ENCODE data around the gene BCAS1. TPM values are rescaled to one million over a fixed set of nuclear protein-coding genes. Genes with fewer than 3 reads are reported as not detected.

BCAS1 gene, protein sequence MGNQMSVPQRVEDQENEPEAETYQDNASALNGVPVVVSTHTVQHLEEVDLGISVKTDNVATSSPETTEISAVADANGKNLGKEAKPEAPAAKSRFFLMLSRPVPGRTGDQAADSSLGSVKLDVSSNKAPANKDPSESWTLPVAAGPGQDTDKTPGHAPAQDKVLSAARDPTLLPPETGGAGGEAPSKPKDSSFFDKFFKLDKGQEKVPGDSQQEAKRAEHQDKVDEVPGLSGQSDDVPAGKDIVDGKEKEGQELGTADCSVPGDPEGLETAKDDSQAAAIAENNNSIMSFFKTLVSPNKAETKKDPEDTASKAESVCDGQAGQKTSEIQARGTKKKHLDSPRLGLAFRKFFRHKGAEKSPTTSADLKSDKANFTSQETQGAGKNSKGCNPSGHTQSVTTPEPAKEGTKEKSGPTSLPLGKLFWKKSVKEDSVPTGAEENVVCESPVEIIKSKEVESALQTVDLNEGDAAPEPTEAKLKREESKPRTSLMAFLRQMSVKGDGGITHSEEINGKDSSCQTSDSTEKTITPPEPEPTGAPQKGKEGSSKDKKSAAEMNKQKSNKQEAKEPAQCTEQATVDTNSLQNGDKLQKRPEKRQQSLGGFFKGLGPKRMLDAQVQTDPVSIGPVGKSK
- 0.13 TPM for polyA plus RNA-seq (2013, experiment 1 of 2)
- 0.11 TPM for polyA plus RNA-seq (2013, experiment 2 of 2)

DNA sequence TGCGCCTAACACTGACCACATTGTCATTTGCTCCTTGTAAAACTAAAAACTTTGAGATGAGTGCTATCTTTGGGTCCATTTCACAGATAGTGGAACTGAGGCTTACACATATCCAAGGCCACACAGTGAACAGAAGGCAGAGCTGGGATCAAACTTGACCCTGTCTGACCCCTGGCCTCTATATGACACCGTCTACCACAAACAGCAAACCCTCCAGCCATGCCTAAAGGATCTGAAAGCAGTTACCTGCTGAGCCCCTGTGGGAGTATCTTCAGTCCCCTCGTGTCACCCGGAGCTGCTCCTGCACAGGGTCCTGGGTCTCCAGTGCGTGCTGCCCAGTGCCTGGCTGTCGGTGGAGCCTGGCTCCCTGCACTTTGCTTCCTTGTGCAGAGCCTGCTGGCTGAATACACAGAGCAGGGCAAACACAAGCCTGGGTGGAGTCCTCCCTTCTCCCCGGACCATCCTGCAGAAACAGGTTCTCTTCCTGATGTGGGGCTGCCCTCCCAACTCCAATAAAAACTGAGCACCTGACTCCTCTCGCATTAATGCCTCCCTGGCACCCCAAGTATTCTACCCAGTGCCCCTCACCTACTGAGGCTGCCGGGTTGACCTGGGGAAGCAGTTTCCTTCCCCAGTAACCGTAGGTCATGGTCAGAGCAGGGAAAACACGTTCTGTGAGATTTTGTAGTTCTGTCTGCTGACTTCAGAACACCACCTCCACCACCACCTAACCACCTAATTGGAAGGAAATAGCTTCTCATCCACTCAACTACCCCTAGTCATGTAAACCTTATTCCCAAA is at the start of gene BCAS1:
Gene BCAS1 (minus strand): TSS at position 408 of the 801 bp plus-strand sequence. CDS start 11,876 bp downstream, outside the sequence.
- no peak within 1 kb of the TSS for H2BK15ac ChIP-seq (replicated peaks; ENCODE audit: low read depth)
- DNase-seq: no peak
- no peak within 1 kb of the TSS for H3K56ac ChIP-seq (ENCODE audit: low read length)
- no peaks in the 10 kb centered on the region for H3K79me2 ChIP-seq (ENCODE audit: control insufficient read depth, insufficient read depth, low read length)
- no peak within 1 kb of the TSS for H3K4me3 ChIP-seq (ENCODE audit: low read length)
- no peak within 1 kb of the TSS for H3K4me2 ChIP-seq (ENCODE audit: low read length)
- no CpG with 5 or more reads among the region's 11 CpGs for WGBS (ENCODE audit: extremely low coverage, insufficient coverage, low lambda C conversion rate)
- H3K27me3 ChIP-seq (ENCODE audit: insufficient read depth, low read length, poor library complexity): no peaks in the 10 kb centered on the region
- no peak within 1 kb of the TSS for H2AK5ac ChIP-seq (ENCODE audit: low read length)
- H3K4ac ChIP-seq (ENCODE audit: low read depth, low read length): no peak within 1 kb of the TSS
- H2BK5ac ChIP-seq (ENCODE audit: low read length): no peak within 1 kb of the TSS
- H3K27ac ChIP-seq (ENCODE audit: low read depth, low read length): no peak within 1 kb of the TSS
- H4K8ac ChIP-seq (ENCODE audit: low read depth, low read length): no peak within 1 kb of the TSS
- no peaks in the 10 kb centered on the region for H3K79me1 ChIP-seq (ENCODE audit: low read length)
- no peaks in the 10 kb centered on the region for H3K4me1 ChIP-seq (ENCODE audit: control insufficient read depth, low read depth, low read length)
- H3K9ac ChIP-seq (ENCODE audit: low read length): no peak within 1 kb of the TSS
- no peak within 1 kb of the TSS for H3K18ac ChIP-seq (ENCODE audit: low read length)
- no peak within 1 kb of the TSS for H2BK120ac ChIP-seq (ENCODE audit: low read depth, low read length)
- H3K23ac ChIP-seq (ENCODE audit: low read length): no peak within 1 kb of the TSS
- H4K5ac ChIP-seq (ENCODE audit: low read length): no peak within 1 kb of the TSS
- no peaks in the 10 kb centered on the region for H3K36me3 ChIP-seq (ENCODE audit: control insufficient read depth, insufficient read depth, low read length)

GRCh38 chr20:54119744-54120143 is 49.4 kb upstream of the BCAS1 start:
- WGBS (ENCODE audit: extremely low coverage, insufficient coverage, low lambda C conversion rate): no CpG with 5 or more reads among the region's 2 CpGs
- no peak overlapping the region for H2AK5ac ChIP-seq (ENCODE audit: low read length)
- no peak overlapping the region for H3K4ac ChIP-seq (ENCODE audit: low read depth, low read length)
- H3K79me1 ChIP-seq (ENCODE audit: low read length): no peaks in the 10 kb centered on the region
- H2BK15ac ChIP-seq (replicated peaks; ENCODE audit: low read depth): no peak overlapping the region
- no peak overlapping the region for H3K4me2 ChIP-seq (ENCODE audit: low read length)
- H4K5ac ChIP-seq (ENCODE audit: low read length): no peak overlapping the region
- H3K4me1 ChIP-seq (ENCODE audit: control insufficient read depth, low read depth, low read length): peaks cover 2% of the 10 kb centered on the region
- H3K56ac ChIP-seq (ENCODE audit: low read length): no peak overlapping the region
- H2BK120ac ChIP-seq (ENCODE audit: low read depth, low read length): no peak overlapping the region
- H3K23ac ChIP-seq (ENCODE audit: low read length): no peak overlapping the region
- H3K18ac ChIP-seq (ENCODE audit: low read length): no peak overlapping the region
- H3K36me3 ChIP-seq (ENCODE audit: control insufficient read depth, insufficient read depth, low read length): no peaks in the 10 kb centered on the region
- H3K9ac ChIP-seq (ENCODE audit: low read length): no peak overlapping the region
- no peak for DNase-seq
- H3K27me3 ChIP-seq (ENCODE audit: insufficient read depth, low read length, poor library complexity): no peaks in the 10 kb centered on the region
- H3K79me2 ChIP-seq (ENCODE audit: control insufficient read depth, insufficient read depth, low read length): no peaks in the 10 kb centered on the region
- no peak overlapping the region for H3K27ac ChIP-seq (ENCODE audit: low read depth, low read length)
- no peak overlapping the region for H3K4me3 ChIP-seq (ENCODE audit: low read length)
- H2BK5ac ChIP-seq (ENCODE audit: low read length): no peak overlapping the region
- no peak overlapping the region for H4K8ac ChIP-seq (ENCODE audit: low read depth, low read length)

DNA sequence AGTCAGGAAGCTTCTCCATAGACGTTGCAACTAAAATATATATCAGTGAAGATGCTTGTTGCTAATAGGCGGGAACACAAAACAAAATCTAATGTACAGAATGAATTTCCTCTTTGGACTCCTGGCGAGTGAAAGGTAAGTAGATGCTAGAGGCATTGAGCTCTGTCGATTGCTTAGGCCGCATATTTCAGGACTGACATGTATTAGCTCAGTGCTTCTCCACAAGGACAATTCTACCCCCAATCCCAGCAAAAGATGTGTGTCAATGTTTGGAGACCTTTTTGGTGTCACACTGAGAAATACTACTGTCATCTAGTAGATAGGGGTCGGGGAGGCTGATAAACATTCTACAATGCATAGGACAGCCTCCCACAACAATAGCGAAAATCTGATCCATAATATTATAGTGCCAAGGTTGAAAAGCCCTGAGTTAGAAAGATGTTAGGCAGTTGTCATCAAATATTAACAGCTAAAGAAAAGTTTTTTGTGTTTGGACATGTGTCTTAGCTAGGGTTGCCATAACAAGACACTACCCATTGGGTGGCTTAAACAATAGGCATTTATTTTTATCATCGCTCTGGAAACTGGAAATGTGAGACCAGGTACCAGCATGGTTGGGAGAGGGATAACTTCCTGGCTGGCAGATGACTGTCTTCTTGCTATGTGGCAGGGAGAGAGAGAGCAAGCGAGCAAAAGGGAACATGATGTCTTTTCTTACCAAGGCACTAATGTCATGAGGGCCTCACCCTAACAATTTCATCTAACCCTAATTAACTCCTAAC is 48.0 kb upstream of the BCAS1 start:
- no peak overlapping the region for H3K9ac ChIP-seq (ENCODE audit: low read length)
- H3K27me3 ChIP-seq (ENCODE audit: insufficient read depth, low read length, poor library complexity): no peaks in the 10 kb centered on the region
- no peaks in the 10 kb centered on the region for H3K79me1 ChIP-seq (ENCODE audit: low read length)
- H2BK5ac ChIP-seq (ENCODE audit: low read length): no peak overlapping the region
- no CpG with 5 or more reads among the region's 9 CpGs for WGBS (ENCODE audit: extremely low coverage, insufficient coverage, low lambda C conversion rate)
- H3K36me3 ChIP-seq (ENCODE audit: control insufficient read depth, insufficient read depth, low read length): no peaks in the 10 kb centered on the region
- no peaks in the 10 kb centered on the region for H3K79me2 ChIP-seq (ENCODE audit: control insufficient read depth, insufficient read depth, low read length)
- no peak for DNase-seq
- no peak overlapping the region for H3K4me3 ChIP-seq (ENCODE audit: low read length)
- no peak overlapping the region for H3K4me2 ChIP-seq (ENCODE audit: low read length)
- H3K4me1 ChIP-seq (ENCODE audit: control insufficient read depth, low read depth, low read length): peaks cover 2% of the 10 kb centered on the region
- H3K4ac ChIP-seq (ENCODE audit: low read depth, low read length): no peak overlapping the region
- H3K23ac ChIP-seq (ENCODE audit: low read length): no peak overlapping the region
- no peak overlapping the region for H3K18ac ChIP-seq (ENCODE audit: low read length)
- no peak overlapping the region for H3K27ac ChIP-seq (ENCODE audit: low read depth, low read length)
- no peak overlapping the region for H4K5ac ChIP-seq (ENCODE audit: low read length)
- H2BK15ac ChIP-seq (replicated peaks; ENCODE audit: low read depth): no peak overlapping the region
- no peak overlapping the region for H2BK120ac ChIP-seq (ENCODE audit: low read depth, low read length)
- no peak overlapping the region for H2AK5ac ChIP-seq (ENCODE audit: low read length)
- H4K8ac ChIP-seq (ENCODE audit: low read depth, low read length): no peak overlapping the region
- H3K56ac ChIP-seq (ENCODE audit: low read length): no peak overlapping the region

DNA sequence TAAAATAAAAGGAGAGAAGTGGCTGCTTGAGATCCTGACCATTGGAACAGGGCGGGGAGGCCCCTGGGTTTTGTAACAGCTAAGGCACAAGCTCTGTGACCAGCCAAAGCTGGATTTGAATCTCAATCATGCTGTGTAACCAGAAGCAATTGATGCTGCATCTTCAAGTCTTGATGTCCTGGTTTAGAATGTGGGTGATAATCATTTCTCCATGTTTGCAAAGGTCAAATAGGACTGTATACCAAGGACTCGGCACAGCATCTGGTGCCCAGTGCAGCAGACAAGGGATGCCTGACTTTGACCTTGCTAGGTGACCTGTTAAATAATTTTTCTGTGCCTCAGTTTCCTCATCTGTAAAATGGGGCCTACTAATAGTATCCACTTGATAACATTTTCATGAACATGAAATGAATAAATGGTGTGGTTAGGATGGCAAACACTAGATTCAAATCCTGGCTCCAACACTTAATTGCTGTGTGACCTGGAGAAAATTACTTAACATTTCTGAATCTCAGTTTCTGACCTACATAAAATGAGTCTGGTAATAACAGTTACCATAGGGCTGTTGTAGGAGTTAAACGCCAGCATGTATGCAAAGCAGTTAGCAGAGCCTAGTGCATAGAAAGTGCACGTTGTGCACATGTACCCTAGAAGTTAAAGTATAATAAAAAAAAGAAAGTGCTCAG is 46.3 kb upstream of the BCAS1 start:
- Histone ChIP-seq H3K4me3 (ENCODE audit: low read length) (no peak overlapping the region), H3K9ac (ENCODE audit: low read length) (no peak overlapping the region), H3K36me3 (ENCODE audit: control insufficient read depth, insufficient read depth, low read length) (no peaks in the 10 kb centered on the region), H3K79me2 (ENCODE audit: control insufficient read depth, insufficient read depth, low read length) (no peaks in the 10 kb centered on the region), H2BK5ac (ENCODE audit: low read length) (no peak overlapping the region), H2BK15ac (replicated peaks; ENCODE audit: low read depth) (no peak overlapping the region), H3K27me3 (ENCODE audit: insufficient read depth, low read length, poor library complexity) (no peaks in the 10 kb centered on the region), H3K4me1 (ENCODE audit: control insufficient read depth, low read depth, low read length) (no peaks in the 10 kb centered on the region), H3K56ac (ENCODE audit: low read length) (no peak overlapping the region), H3K23ac (ENCODE audit: low read length) (no peak overlapping the region), H3K27ac (ENCODE audit: low read depth, low read length) (no peak overlapping the region), H3K18ac (ENCODE audit: low read length) (no peak overlapping the region), H3K4me2 (ENCODE audit: low read length) (no peak overlapping the region), H3K79me1 (ENCODE audit: low read length) (no peaks in the 10 kb centered on the region), H4K8ac (ENCODE audit: low read depth, low read length) (no peak overlapping the region), H3K4ac (ENCODE audit: low read depth, low read length) (no peak overlapping the region), H2AK5ac (ENCODE audit: low read length) (no peak overlapping the region), H4K5ac (ENCODE audit: low read length) (no peak overlapping the region), H2BK120ac (ENCODE audit: low read depth, low read length) (no peak overlapping the region)
- DNase-seq: no peak
- no CpG with 5 or more reads among the region's 4 CpGs for WGBS (ENCODE audit: extremely low coverage, insufficient coverage, low lambda C conversion rate)
